Body of pancreas (tissue), 4 donors: ENCODE results near the gene TRIM42.

ENCODE experiments used
- CTCF ChIP-seq, 7 experiments: fragments of 450-650 bp in 4 of 7; fragments of 200-600 bp in 3 of 7; sonication (generic) in 3 of 7; IDR thresholded peaks; one replicate each; pipeline ENCODE4 v1.5.1; 2016 to 2019; ENCODE audit warnings: antibody characterized with exemption in 7 of 7
- POLR2A ChIP-seq, 3 donors: fragments of 450-650 bp; IDR thresholded peaks; one replicate each; pipeline ENCODE4 v1.6.1; 2016; ENCODE audit warnings: antibody characterized with exemption in 3 of 3, mild to moderate bottlenecking in 2 of 3

DNA sequence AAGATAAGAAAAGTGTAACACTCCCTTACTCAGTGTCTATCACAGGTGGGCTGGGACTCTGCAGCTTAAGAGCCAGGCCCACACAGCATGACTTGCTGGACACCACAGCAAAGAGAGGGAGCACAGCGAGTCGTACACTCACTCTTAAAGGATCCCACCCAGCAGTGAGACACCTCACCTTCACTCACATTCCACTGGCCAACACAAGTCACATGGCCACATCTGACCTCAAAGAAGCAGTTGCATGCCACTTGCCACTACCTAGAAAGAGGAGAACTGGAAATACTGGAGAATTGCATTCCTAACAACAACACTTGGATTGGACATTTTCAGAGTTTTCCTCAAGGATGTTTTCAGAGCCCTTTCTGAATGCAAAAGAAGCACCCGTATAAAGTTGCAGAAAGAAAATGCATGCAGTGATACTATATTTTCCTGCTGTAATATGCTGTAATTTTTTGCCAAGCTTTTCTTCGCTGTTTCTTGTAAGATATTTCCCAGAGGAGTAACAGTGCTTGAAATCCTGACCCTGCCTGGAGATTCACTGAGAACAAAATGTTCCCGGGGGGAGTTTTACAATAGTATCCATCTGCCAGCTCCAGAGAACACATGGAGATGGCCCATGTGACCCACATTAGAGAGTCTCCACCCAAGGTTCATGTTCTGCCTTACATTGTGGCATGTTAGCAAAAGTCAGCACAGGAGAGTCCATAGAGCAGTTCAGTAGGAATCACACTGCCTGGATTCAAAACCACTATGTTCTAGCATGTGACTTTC is 42.2 kb downstream of the TRIM42 start:
- TF ChIP-seq CTCF (IDR thresholded peaks at IDR 0.05) (no peak), POLR2A (IDR thresholded peaks at IDR 0.05) (no peak)
